Measurements from ENCODE around the gene SMIM35. TPM values are rescaled to one million over a fixed set of nuclear protein-coding genes. Genes with fewer than 3 reads are reported as not detected.
"Not testable (repeated sequence)": the region's sequence is repeated elsewhere in the genome, so short reads cannot be mapped to it uniquely, and the experiment has no call there.

SMIM35 gene
- polyA plus RNA-seq, 1 donor from 2014 or later, result 0.38 TPM

- Mint-ChIP-seq H3K9me3 (peaks cover 6 to 21% (median 11%) of the 10 kb centered on the region in 3 donors), H3K27me3 (no peaks in the 10 kb centered on the region), H3K36me3 (peaks cover 16% of the 10 kb centered on the region), H3K4me3 (peak overlapping the region in 1 of 4 donors; percentile 61), H3K4me1 (peaks cover 21 to 30% (median 23%) of the 10 kb centered on the region in 3 donors), H3K27ac (peak overlapping the region in 1 of 3 donors; percentile 0)
Observed at GRCh38 chr11:118017631-118018315, 69.0 kb downstream of the SMIM35 start.

DNA sequence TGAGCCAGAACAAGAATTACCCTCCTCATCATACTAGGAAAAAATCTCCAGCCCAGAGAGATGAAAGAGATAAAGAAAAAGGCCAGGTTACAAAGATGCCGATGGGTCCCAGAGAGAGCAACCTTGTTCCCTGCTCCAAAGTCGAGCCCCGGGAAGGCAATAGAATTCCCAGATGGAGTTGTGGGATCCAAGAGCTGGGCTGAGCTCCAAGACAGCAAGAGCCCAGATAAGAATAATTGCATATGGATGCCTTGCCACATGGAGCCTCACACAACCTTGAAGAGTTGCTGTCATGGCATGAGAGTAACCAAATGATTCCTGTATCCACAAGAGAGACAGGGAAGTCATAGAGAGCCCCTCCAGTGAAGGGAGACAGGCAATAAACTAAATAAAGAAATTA is 69.7 kb downstream of the SMIM35 start:
- H3K4me1 Mint-ChIP-seq, result peaks cover 25 to 35% (median 27%) of the 10 kb centered on the region in 3 donors
- no peaks in the 10 kb centered on the region for H3K27me3 Mint-ChIP-seq
- peaks cover 6 to 21% (median 11%) of the 10 kb centered on the region in 3 donors for H3K9me3 Mint-ChIP-seq
- H3K27ac Mint-ChIP-seq, result peak overlapping the region in 1 of 3 donors; percentile 14
- H3K4me3 Mint-ChIP-seq, result peak overlapping the region in 1 of 4 donors; percentile 91
- H3K36me3 Mint-ChIP-seq, result peaks cover 12% of the 10 kb centered on the region

GRCh38 chr11:118016104-118016503 is 70.7 kb downstream of the SMIM35 start:
- H3K27ac Mint-ChIP-seq, result peak overlapping the region in 2 of 3 donors; percentile 78 to 87
- no peaks in the 10 kb centered on the region for H3K27me3 Mint-ChIP-seq
- peaks cover 32 to 42% (median 32%) of the 10 kb centered on the region in 3 donors for H3K4me1 Mint-ChIP-seq
- H3K4me3 Mint-ChIP-seq, result peak overlapping the region in 3 of 4 donors; percentile 53 to 91 (median 73)
- peaks cover 5 to 18% (median 11%) of the 10 kb centered on the region in 3 donors for H3K9me3 Mint-ChIP-seq
- H3K36me3 Mint-ChIP-seq, result peaks cover 12% of the 10 kb centered on the region

GRCh38 chr11:118015385-118015841 is 71.3 kb downstream of the SMIM35 start:
- H3K4me3 Mint-ChIP-seq, result peak overlapping the region in 2 of 4 donors; percentile 53
- H3K9me3 Mint-ChIP-seq, result peaks cover 5 to 15% (median 11%) of the 10 kb centered on the region in 3 donors
- H3K36me3 Mint-ChIP-seq, result peaks cover 10% of the 10 kb centered on the region
- peak overlapping the region in 2 of 3 donors; percentile 78 to 87 for H3K27ac Mint-ChIP-seq
- H3K27me3 Mint-ChIP-seq, result no peaks in the 10 kb centered on the region
- peaks cover 38 to 48% (median 39%) of the 10 kb centered on the region in 3 donors for H3K4me1 Mint-ChIP-seq

DNA sequence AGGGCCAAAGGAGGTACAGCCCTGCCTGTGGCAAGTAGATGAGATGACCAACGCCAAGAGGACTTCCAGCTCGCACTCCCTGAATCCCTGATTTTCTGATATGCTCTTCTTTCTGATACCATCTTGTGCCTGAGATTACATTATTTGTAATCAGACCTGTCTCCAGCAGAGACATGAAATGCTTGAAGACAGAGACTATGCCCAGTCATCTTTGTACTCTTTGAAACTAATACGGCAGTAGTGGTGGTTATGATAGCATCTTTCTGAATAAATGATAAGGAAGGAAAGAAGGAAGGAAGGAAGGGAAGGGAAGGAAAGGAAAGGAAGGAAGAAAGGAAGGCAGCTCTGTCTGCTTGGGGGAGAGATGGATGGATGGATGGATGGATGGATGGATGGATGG is 72.7 kb downstream of the SMIM35 start:
- Mint-ChIP-seq H3K27ac (peak overlapping the region in 1 of 3 donors; percentile 100), H3K27me3 (no peaks in the 10 kb centered on the region), H3K9me3 (peaks cover 3 to 11% (median 11%) of the 10 kb centered on the region in 3 donors), H3K4me1 (peaks cover 46 to 62% (median 52%) of the 10 kb centered on the region in 3 donors), H3K4me3 (peak overlapping the region in 1 of 4 donors; percentile 65), H3K36me3 (peaks cover 9% of the 10 kb centered on the region)

DNA sequence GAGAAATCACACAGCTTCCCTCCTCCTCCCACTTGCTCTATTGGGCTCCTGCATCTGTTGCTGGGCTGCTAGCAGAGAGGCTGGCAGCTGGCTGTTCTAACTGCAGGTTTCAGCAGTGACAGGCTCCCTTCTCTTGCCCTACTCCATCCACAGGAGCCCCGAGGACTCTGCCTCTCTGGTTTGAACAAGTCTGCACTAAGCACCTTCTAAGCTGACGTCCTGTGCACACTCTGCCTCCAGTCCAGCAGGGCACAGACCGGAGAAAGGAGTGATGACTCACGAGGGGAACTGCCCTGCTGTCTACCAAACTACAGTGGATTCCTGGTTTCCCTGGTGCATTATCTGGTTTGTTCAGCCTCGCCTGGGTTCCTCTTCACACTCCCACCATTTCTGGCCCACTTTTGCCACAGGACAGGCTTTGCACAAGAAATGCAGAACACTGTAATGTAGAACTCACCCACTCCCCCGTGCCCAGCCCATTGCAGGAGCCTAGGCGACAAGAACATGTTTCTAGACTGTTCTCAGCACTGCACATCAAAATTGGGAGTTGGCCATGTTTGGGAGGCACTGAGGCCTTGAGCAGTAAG is 74.6 kb downstream of the SMIM35 start:
- H3K4me1 Mint-ChIP-seq, result peaks cover 64 to 79% (median 71%) of the 10 kb centered on the region in 3 donors
- peak overlapping the region in 3 of 4 donors; percentile 69 to 88 (median 88) for H3K4me3 Mint-ChIP-seq
- no peaks in the 10 kb centered on the region for H3K36me3 Mint-ChIP-seq
- H3K27me3 Mint-ChIP-seq, result no peaks in the 10 kb centered on the region
- peaks cover 0 to 2% (median 0%) of the 10 kb centered on the region in 3 donors for H3K9me3 Mint-ChIP-seq
- H3K27ac Mint-ChIP-seq, result peak overlapping the region; percentile 99 to 100 (median 100)

DNA sequence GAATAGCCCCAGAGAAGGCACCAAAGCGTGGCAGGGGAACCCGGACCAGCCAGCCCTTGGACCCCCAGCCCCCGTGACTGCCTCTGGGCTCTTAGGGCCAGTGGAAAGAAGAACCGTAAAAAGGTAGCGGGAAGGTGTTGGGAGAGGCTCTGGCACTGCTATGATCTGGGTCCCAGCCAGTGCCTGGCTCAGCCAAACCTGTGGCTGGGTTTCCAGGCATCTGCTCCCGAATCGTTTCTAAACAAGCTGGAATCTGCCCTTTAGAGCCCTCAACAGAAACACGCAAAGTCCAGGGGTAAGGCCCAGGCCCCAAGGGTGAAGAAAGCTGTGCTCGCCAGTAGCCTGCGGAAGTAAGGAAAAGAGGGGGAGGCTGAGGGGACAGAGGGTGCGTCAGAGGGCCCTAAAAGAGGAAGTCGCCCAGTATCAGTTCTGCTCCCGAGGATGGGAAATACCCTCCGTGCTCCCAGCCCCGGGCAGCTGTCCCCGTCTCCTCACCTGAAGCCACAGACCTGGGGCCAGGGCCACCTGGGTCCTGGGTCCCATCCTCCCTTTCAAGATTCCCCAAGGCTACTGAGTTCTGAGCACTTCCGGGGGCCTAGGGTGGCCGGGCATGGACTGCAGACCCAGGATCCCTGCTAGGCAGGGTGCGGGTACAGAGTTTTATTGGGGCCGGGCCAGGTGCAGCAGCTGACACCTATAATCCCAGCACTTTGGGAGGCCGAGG is 75.9 kb downstream of the SMIM35 start:
- Mint-ChIP-seq H3K9me3 (no peaks in the 10 kb centered on the region), H3K4me1 (peaks cover 72 to 81% (median 75%) of the 10 kb centered on the region in 3 donors), H3K27me3 (no peaks in the 10 kb centered on the region), H3K4me3 (peak overlapping the region; percentile 21 to 88 (median 87)), H3K27ac (peak overlapping the region; percentile 99 to 100 (median 100)), H3K36me3 (no peaks in the 10 kb centered on the region)

GRCh38 chr11:118009864-118010737 is 76.7 kb downstream of the SMIM35 start:
- Mint-ChIP-seq H3K27me3 (peaks cover 3% of the 10 kb centered on the region), H3K4me1 (peaks cover 72 to 81% (median 75%) of the 10 kb centered on the region in 3 donors), H3K36me3 (no peaks in the 10 kb centered on the region), H3K4me3 (peak overlapping the region; percentile 50 to 88 (median 86)), H3K27ac (peak overlapping the region; percentile 99 to 100 (median 100)), H3K9me3 (no peaks in the 10 kb centered on the region)

- H3K27me3 Mint-ChIP-seq, result peaks cover 3% of the 10 kb centered on the region
- H3K9me3 Mint-ChIP-seq, result peaks cover 0 to 4% (median 2%) of the 10 kb centered on the region in 3 donors
- H3K4me3 Mint-ChIP-seq, result peak overlapping the region; percentile 38 to 90 (median 88)
- peaks cover 80 to 88% (median 81%) of the 10 kb centered on the region in 3 donors for H3K4me1 Mint-ChIP-seq
- H3K36me3 Mint-ChIP-seq, result no peaks in the 10 kb centered on the region
- H3K27ac Mint-ChIP-seq, result peak overlapping the region; percentile 99 to 100 (median 100)
Observed at GRCh38 chr11:118008271-118008911, 78.4 kb downstream of the SMIM35 start.

GRCh38 chr11:118007563-118008270 is 79.0 kb downstream of the SMIM35 start:
- H3K27me3 Mint-ChIP-seq, H3K9me3 Mint-ChIP-seq: not testable (repeated sequence)
- peaks cover 83 to 93% (median 87%) of the 10 kb centered on the region in 3 donors for H3K4me1 Mint-ChIP-seq

GRCh38 chr11:118007040-118007439 is 79.7 kb downstream of the SMIM35 start:
- peaks cover 3% of the 10 kb centered on the region for H3K36me3 Mint-ChIP-seq
- H3K4me1 Mint-ChIP-seq, result peaks cover 85 to 94% (median 88%) of the 10 kb centered on the region in 3 donors
- H3K27me3 Mint-ChIP-seq, result peaks cover 3% of the 10 kb centered on the region
- H3K27ac Mint-ChIP-seq, result peak overlapping the region; percentile 99 to 100 (median 100)
- peaks cover 0 to 4% (median 2%) of the 10 kb centered on the region in 3 donors for H3K9me3 Mint-ChIP-seq
- peak overlapping the region; percentile 34 to 90 (median 88) for H3K4me3 Mint-ChIP-seq

More at GRCh38 chr11:118007563-118008270, 79.0 kb downstream of the SMIM35 start:
- Mint-ChIP-seq H3K4me3 (peak overlapping the region; percentile 34 to 90 (median 88)), H3K27ac (peak overlapping the region; percentile 99 to 100 (median 100))
- H3K36me3 Mint-ChIP-seq, result not testable (repeated sequence)

- peaks cover 3% of the 10 kb centered on the region for H3K36me3 Mint-ChIP-seq
- H3K4me3 Mint-ChIP-seq, result peak overlapping the region in 3 of 4 donors; percentile 13 to 80 (median 19)
- H3K27me3 Mint-ChIP-seq, result peaks cover 3% of the 10 kb centered on the region
- H3K27ac Mint-ChIP-seq, result peak overlapping the region; percentile 76 to 100 (median 99)
- peaks cover 0 to 4% (median 2%) of the 10 kb centered on the region in 3 donors for H3K9me3 Mint-ChIP-seq
- H3K4me1 Mint-ChIP-seq, result peaks cover 90 to 95% (median 91%) of the 10 kb centered on the region in 3 donors
Observed at GRCh38 chr11:118006153-118006534, 80.6 kb downstream of the SMIM35 start.

All from IgD-negative memory B cell (primary cell).